Epithelial cell of proximal tubule (primary cell): Measurements from ENCODE around the gene ETV6. TPM values are rescaled to one million over a fixed set of nuclear protein-coding genes. Genes with fewer than 3 reads are reported as not detected.
A peak's percentile ranks its signal among the peaks of the same experiment; 100 is the strongest.

ENCODE experiments used
- DNase-seq: peaks from one replicate; pipeline ENCODE4 v3.0.0-alpha.2; 2011; ENCODE audit warnings: low read depth
- H3K4me3 ChIP-seq: 2 replicates; pipeline ENCODE4 v1.5.1; 2011; ENCODE audit warnings: low read depth, mild to moderate bottlenecking, low read length
- total RNA-seq: library from RNA; depleted of rRNA; stranded (reverse); fragments of >200 nt; gene quantifications from 2 replicates; pipeline ENCODE4 v1.2.3, GENCODE V29; 2015
- TF ChIP-seq, protein P1 (sequence below): conservative IDR thresholded peaks from 2 replicates; pipeline ENCODE4 v1.5.1; 2012; ENCODE audit warnings: low read depth, mild to moderate bottlenecking, low read length

The ETV6 gene
- total RNA-seq, 1 donor from 2014 or later = 12.9 TPM

- H3K4me3 ChIP-seq = no peak overlapping the region
- peak; percentile 31 for DNase-seq
- TF ChIP-seq, protein P1, sequence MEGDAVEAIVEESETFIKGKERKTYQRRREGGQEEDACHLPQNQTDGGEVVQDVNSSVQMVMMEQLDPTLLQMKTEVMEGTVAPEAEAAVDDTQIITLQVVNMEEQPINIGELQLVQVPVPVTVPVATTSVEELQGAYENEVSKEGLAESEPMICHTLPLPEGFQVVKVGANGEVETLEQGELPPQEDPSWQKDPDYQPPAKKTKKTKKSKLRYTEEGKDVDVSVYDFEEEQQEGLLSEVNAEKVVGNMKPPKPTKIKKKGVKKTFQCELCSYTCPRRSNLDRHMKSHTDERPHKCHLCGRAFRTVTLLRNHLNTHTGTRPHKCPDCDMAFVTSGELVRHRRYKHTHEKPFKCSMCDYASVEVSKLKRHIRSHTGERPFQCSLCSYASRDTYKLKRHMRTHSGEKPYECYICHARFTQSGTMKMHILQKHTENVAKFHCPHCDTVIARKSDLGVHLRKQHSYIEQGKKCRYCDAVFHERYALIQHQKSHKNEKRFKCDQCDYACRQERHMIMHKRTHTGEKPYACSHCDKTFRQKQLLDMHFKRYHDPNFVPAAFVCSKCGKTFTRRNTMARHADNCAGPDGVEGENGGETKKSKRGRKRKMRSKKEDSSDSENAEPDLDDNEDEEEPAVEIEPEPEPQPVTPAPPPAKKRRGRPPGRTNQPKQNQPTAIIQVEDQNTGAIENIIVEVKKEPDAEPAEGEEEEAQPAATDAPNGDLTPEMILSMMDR = no peak
These were observed 292.3 kb downstream of the ETV6 start for GRCh38 chr12:11941606-11942337.

DNA sequence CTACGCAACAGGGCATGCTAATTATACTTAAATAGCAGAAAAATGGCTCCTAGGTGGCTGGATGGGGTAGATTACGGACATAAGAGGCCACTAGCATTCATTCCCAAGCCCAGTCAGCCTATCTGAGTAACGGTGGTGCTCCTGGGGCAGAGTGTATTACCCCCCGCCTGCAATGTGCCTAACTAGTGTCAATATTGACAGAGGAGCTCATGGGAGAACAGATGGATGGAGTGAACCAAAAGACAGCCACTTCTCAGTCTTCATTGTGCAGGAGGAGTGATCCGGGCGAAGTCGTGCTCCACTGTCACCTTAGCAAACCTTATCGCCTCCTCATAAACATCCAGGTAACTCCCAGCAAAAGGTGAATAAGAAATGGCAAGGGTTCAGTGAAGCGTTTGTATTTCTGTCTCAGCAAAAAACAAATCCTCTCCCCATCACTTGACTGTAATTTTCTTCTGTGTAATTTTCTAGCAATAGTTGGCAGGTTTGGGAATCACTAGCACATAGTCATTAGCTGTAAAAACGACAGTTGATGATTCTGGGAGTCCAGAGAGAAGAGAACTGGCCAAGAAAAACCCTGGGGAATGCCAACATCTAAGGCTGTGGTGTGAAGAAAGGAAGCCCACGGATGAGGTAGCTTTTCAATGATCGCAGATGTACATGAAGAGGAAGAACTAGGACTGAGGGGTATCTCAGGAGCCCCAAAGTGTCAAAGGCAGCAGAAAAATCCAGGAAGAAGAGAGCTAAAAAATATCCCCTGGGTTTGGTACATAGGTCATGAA, 294.6 kb downstream of the ETV6 start:
- TF ChIP-seq, protein P1 = no peak
- DNase-seq = no peak

More for the DNA sequence above, 294.6 kb downstream of the ETV6 start:
- no peak overlapping the region for H3K4me3 ChIP-seq
